K562 (cell line): ENCODE results near the gene RAP1A. TPM values are rescaled to one million over a fixed set of nuclear protein-coding genes. Genes with fewer than 3 reads are reported as not detected.

ENCODE experiments used
- CBFB ChIP-seq: sonication (generic); formaldehyde crosslinking; IDR thresholded peaks from 2 replicates; pipeline ENCODE4 v1.4.0; 2020; ENCODE audit warnings: mild to moderate bottlenecking, missing genetic modification reagents
- ILK ChIP-seq: fragments of 450-650 bp; IDR thresholded peaks from 2 replicates; pipeline ENCODE4 v1.6.1; 2016; ENCODE audit warnings: missing genetic modification characterization, low read depth, mild to moderate bottlenecking, missing compliant biosample characterization, moderate library complexity, borderline replicate concordance
- TCF7L2 ChIP-seq: fragments of 150-350 bp; IDR thresholded peaks from 2 replicates; pipeline ENCODE4 v1.6.1; 2016; ENCODE audit warnings: low read depth, mild to moderate bottlenecking, low read length, moderate library complexity
- TCFL5 ChIP-seq: fragments of 250-450 bp; sonication (Bioruptor Pico); conservative IDR thresholded peaks from 2 replicates; pipeline ENCODE4 v1.6.1; 2021; ENCODE audit warnings: mild to moderate bottlenecking, moderate library complexity, matching md5 sums
- polyA plus RNA-seq, 8 experiments: library from polyadenylated mRNA; depleted of rRNA in 4 of 8; stranded (reverse) in 5 of 8; unstranded in 3 of 8; fragments of >200 nt; fragmentation: Nextera tagmentation in 2 of 8; fragmentation: Illumina TruSeq in 1 of 8; extraction: Ambion mirVana in 2 of 8; extraction: Trizol in 1 of 8; gene quantifications; 2 replicates each; pipeline versions ENCODE4 v1.2.1 to v1.2.3, GENCODE V29; 2011 to 2014; ENCODE audit warnings: inconsistent platforms in 1 of 8, missing spikeins in 1 of 8
- total RNA-seq, 7 experiments: library from RNA; depleted of rRNA in 6 of 7; stranded (reverse); fragments of >200 nt in 6 of 7; fragmentation: Illumina TruSeq in 2 of 7; extraction: Trizol in 2 of 7; gene quantifications; 2 replicates each; pipeline versions ENCODE4 v1.2.1 to v1.2.3, GENCODE V29; 2011 to 2021; ENCODE audit warnings: low replicate concordance in 1 of 7
- TF ChIP-seq, protein P1 (sequence below): fragments of 450-650 bp; IDR thresholded peaks from 2 replicates; pipeline ENCODE4 v1.6.1; 2016; ENCODE audit warnings: mild to moderate bottlenecking, moderate library complexity

Gene RAP1A
- total and polyA plus RNA-seq, 9 of the 15 experiments (the other 6 are each of a cell fraction or from before 2014, with no cell fraction given), result 13.4 to 86.2 (median 32.5) TPM

DNA sequence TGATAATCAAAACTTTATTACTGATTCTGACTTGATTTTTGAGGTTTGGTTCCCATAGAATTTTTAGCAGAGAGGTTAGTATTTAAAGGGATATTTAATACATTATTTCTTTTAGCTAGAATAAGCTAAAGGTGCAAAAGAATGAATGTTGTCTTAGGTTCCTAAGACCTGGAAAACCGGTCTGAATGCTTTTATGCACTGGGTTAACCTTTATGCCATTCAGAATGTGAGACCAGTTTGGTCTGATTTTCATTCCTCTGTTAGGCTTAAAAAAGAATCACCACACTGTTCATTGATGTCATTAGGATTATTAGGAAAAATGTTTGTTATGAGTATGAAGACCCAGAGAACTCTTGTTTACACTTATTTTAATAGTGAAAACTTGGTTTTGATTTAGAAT lies 30.1 kb downstream of the RAP1A start (continued):
- TF ChIP-seq, protein P1, sequence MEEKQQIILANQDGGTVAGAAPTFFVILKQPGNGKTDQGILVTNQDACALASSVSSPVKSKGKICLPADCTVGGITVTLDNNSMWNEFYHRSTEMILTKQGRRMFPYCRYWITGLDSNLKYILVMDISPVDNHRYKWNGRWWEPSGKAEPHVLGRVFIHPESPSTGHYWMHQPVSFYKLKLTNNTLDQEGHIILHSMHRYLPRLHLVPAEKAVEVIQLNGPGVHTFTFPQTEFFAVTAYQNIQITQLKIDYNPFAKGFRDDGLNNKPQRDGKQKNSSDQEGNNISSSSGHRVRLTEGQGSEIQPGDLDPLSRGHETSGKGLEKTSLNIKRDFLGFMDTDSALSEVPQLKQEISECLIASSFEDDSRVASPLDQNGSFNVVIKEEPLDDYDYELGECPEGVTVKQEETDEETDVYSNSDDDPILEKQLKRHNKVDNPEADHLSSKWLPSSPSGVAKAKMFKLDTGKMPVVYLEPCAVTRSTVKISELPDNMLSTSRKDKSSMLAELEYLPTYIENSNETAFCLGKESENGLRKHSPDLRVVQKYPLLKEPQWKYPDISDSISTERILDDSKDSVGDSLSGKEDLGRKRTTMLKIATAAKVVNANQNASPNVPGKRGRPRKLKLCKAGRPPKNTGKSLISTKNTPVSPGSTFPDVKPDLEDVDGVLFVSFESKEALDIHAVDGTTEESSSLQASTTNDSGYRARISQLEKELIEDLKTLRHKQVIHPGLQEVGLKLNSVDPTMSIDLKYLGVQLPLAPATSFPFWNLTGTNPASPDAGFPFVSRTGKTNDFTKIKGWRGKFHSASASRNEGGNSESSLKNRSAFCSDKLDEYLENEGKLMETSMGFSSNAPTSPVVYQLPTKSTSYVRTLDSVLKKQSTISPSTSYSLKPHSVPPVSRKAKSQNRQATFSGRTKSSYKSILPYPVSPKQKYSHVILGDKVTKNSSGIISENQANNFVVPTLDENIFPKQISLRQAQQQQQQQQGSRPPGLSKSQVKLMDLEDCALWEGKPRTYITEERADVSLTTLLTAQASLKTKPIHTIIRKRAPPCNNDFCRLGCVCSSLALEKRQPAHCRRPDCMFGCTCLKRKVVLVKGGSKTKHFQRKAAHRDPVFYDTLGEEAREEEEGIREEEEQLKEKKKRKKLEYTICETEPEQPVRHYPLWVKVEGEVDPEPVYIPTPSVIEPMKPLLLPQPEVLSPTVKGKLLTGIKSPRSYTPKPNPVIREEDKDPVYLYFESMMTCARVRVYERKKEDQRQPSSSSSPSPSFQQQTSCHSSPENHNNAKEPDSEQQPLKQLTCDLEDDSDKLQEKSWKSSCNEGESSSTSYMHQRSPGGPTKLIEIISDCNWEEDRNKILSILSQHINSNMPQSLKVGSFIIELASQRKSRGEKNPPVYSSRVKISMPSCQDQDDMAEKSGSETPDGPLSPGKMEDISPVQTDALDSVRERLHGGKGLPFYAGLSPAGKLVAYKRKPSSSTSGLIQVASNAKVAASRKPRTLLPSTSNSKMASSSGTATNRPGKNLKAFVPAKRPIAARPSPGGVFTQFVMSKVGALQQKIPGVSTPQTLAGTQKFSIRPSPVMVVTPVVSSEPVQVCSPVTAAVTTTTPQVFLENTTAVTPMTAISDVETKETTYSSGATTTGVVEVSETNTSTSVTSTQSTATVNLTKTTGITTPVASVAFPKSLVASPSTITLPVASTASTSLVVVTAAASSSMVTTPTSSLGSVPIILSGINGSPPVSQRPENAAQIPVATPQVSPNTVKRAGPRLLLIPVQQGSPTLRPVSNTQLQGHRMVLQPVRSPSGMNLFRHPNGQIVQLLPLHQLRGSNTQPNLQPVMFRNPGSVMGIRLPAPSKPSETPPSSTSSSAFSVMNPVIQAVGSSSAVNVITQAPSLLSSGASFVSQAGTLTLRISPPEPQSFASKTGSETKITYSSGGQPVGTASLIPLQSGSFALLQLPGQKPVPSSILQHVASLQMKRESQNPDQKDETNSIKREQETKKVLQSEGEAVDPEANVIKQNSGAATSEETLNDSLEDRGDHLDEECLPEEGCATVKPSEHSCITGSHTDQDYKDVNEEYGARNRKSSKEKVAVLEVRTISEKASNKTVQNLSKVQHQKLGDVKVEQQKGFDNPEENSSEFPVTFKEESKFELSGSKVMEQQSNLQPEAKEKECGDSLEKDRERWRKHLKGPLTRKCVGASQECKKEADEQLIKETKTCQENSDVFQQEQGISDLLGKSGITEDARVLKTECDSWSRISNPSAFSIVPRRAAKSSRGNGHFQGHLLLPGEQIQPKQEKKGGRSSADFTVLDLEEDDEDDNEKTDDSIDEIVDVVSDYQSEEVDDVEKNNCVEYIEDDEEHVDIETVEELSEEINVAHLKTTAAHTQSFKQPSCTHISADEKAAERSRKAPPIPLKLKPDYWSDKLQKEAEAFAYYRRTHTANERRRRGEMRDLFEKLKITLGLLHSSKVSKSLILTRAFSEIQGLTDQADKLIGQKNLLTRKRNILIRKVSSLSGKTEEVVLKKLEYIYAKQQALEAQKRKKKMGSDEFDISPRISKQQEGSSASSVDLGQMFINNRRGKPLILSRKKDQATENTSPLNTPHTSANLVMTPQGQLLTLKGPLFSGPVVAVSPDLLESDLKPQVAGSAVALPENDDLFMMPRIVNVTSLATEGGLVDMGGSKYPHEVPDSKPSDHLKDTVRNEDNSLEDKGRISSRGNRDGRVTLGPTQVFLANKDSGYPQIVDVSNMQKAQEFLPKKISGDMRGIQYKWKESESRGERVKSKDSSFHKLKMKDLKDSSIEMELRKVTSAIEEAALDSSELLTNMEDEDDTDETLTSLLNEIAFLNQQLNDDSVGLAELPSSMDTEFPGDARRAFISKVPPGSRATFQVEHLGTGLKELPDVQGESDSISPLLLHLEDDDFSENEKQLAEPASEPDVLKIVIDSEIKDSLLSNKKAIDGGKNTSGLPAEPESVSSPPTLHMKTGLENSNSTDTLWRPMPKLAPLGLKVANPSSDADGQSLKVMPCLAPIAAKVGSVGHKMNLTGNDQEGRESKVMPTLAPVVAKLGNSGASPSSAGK, result no peak
- TF ChIP-seq TCFL5 (CRISPR knock-in tag) (no peak), TCF7L2 (no peak), ILK (no peak), CBFB (CRISPR knock-in tag) (no peak)
- TF ChIP-seq, all 486 proteins: peak for 0
